GM18499 (cell line): Measurements from ENCODE around the gene GPR161.

ENCODE experiments used
- ATAC-seq: cut with Tn5 transposase; IDR thresholded peaks from one replicate; pipeline ENCODE4 v1.9.1; 2021; ENCODE audit warnings: moderate number of reproducible peaks; ENCODE audit not compliant: insufficient read depth, unreplicated experiment

Gene GPR161

DNA sequence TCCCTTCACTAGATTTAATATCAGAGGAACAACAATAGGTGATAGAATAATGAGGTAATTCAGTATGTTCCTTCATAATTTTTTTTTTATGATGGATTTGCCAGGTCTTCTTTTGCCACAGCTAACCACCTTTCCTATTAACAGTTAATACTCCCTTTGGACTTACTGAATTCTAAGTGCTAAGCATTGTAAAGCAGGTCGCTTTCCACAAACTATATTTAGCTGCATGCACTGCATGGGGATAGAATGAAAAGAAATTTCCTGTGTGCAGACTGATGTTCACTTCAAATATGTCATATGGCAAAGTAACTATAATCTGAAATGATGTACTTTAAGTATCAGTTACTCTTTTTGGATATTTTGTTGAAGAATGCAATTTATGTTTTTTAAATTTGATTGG is 85.8 kb downstream of the GPR161 start:
- no peak for ATAC-seq

DNA sequence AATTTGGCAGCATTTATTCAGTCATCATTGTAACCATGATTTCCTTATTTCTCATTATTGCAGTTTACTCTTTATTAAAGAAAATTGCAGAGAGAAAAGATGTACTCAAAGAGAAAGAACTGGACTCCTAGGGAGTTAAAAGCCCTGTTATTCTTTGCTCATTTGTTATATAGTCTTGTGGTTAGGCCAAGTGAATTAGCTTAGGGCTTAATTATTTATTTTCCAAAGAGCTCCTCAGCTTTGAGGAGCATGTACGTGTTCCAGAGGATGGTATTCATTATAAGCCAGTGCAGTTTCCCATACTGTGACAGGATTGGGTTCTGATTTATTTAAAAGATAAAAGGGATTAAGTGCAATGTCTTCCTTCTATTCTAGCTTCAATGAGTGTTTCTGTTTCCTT is 86.4 kb downstream of the GPR161 start:
- no peak for ATAC-seq

DNA sequence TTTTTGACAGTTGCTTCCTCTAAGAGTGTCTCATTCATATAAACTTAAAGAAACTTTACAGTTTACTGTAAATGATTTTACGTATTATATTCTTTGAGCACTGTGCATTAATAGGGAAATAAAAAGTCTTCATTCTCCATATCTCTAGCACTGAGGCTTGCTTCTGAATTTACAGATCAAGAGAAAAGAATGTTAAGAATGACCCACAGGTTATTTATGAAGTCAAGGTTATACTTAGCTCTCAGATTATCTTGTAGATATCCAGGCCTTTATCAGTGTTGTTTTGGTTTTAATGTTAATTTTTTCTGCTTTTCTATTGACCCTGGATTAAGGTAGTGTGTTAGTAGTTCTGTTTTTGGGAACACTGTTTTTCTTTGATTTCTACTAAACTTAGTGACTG is 91.4 kb downstream of the GPR161 start:
- ATAC-seq = no peak

DNA sequence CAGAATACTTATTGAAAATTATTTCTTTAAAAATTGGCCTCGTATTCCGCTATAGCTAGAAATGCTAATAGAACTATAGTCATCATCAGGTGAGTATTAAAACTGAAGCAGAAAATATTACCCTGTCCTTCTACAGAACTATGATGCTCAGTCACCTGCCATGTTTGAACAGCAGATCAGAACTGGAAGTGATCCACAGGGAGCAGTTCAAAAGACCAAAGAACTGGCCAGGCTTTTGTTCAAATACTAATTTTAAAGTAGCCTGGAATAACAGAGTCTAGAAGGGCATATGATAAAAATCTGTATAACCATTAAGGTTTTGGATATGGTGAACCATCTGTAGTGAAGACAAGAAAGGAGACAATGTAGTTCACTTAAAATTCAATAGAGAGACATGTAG is 94.4 kb downstream of the GPR161 start:
- no peak for ATAC-seq

DNA sequence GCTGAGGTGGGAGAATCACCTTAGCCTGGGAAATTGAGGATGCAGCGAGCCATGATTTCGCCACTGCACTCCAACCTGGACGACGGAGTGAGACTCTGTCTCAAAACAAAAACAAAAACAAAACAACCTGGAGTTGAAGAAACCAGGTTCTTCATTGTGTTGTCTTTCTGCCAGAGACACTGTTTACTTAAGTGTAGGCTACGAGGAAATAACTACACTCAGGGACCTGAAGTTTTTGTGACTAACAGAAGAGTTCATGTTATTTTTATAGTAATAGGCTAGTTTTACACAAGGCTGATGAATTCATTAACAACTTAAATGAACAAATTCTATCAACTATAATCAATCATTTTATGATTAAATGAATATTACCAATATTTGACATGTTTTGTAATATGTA is 101.4 kb downstream of the GPR161 start:
- no peak for ATAC-seq

DNA sequence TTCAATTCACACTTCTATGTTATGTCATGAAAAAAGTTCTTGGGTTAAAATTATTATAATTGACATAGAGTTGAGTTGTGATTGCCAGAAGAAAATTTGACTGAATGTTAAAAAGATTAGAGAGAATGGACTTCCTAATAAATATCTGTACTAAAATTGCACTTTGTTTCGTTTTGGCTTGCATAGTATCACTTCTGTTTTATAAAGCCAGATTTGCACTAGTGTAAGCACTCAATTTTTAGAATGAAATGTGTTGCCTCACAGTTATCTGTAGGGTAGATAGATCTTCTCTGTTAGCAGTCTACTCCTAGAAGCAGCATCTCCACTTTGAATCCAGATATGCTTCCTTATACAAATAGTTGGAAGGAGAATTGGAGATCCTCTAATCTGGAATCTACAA is 104.7 kb downstream of the GPR161 start:
- ATAC-seq = no peak

DNA sequence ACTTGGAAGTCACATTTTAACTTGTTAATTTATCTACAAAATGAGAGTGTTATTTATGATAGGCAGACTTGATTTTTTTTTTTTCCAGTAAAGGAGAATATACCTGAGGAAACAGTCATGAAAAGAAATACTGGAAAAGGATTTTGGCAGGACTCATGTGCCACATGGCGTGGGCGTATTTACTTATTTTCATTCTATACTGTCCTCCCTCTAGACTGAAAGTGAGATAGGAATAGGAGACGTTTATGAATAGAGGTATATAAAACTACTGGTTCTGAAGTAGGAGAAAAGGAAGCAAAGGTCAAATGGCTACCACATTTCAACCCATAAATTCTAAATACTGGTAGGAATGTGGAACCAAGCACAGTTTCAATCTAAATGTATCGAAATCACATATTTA is 105.1 kb downstream of the GPR161 start:
- no peak for ATAC-seq

DNA sequence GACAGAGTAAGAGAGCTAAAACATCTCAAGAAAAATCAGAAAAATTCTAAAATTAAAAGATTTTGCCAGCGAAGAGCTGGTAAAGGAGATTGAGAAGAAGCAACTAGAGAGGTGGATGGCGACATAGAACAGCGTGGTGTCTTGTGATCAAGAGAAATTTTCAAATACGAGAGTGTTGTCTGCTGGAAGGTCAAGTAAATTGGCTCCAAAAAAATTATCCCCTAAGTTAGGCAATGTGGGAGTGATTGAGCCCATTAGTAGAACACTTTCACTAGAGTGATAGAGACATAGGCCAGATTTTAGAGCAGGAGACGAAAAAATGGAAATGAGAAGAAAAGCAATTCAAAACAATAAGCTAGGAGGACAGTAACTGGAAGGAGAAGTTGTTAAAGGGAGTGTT is 105.5 kb downstream of the GPR161 start:
- no peak for ATAC-seq
